Uterus (tissue), 4 donors: ENCODE measurements around the gene SUGCT. TPM values are rescaled to one million over a fixed set of nuclear protein-coding genes. Genes with fewer than 3 reads are reported as not detected.

Experiments
- DNase-seq, 2 donors: peaks; one replicate each; pipeline ENCODE4 v3.0.0-alpha.2; 2019 to 2020
- H3K27ac ChIP-seq, 2 donors: fragments of 200-600 bp; sonication (generic); 1 replicate in 1 of 2; 2 replicates in 1 of 2; pipeline ENCODE4 v1.5.1; 2016 to 2018
- H3K27me3 ChIP-seq, 2 donors: fragments of 200-600 bp; sonication (generic); one replicate each; pipeline ENCODE4 v1.5.1; 2018 to 2019; ENCODE audit warnings: control low read depth in 1 of 2
- H3K36me3 ChIP-seq, 2 donors: fragments of 200-600 bp; sonication (generic); one replicate each; pipeline ENCODE4 v1.5.1; 2019; ENCODE audit warnings: control low read depth in 1 of 2
- H3K4me1 ChIP-seq, 2 donors: fragments of 200-600 bp; sonication (generic); one replicate each; pipeline ENCODE4 v1.5.1; 2018 to 2019; ENCODE audit warnings: control low read depth in 1 of 2
- H3K4me3 ChIP-seq, 2 donors: fragments of 200-600 bp; sonication (generic); 1 replicate in 1 of 2; 2 replicates in 1 of 2; pipeline ENCODE4 v1.5.1; 2018 to 2019; ENCODE audit warnings: mild to moderate bottlenecking in 1 of 2
- H3K9me3 ChIP-seq, 2 donors: fragments of 200-600 bp; sonication (generic); one replicate each; pipeline ENCODE4 v1.5.1; 2019; ENCODE audit warnings: control low read depth in 1 of 2
- POLR2A ChIP-seq, 2 donors: fragments of 450-650 bp; IDR thresholded peaks; one replicate each; pipeline ENCODE4 v1.6.1; 2016; ENCODE audit warnings: antibody characterized with exemption in 2 of 2, mild to moderate bottlenecking in 1 of 2, moderate library complexity in 1 of 2
- intact Hi-C: fragments of 100-400 bp; cut with DNase I; formaldehyde crosslinking; loops from one replicate; pipeline ENCODE4 v1.15.1; 2023; ENCODE audit warnings: low total_unique reads
- total RNA-seq, 4 donors: library from RNA; depleted of rRNA in 3 of 4; stranded (reverse); fragments of >200 nt in 3 of 4; gene quantifications; one replicate each; pipeline versions ENCODE4 v1.1.0 to v1.2.4, GENCODE V29; 2014 to 2023
- TF ChIP-seq, protein P1 (sequence below), 4 experiments: fragments of 200-600 bp in 2 of 4; fragments of 450-650 bp in 2 of 4; sonication (generic) in 2 of 4; IDR thresholded peaks; one replicate each; pipeline ENCODE4 v1.5.1; 2016 to 2019; ENCODE audit warnings: antibody characterized with exemption in 4 of 4, mild to moderate bottlenecking in 2 of 4, moderate library complexity in 1 of 4
- donor health status: DM: yes; HTN: yes; CAD: no.

The SUGCT gene
- total RNA-seq, 4 donors from 2014 or later: 2.0 to 9.6 (median 6.3) TPM; not detected in 1

DNA sequence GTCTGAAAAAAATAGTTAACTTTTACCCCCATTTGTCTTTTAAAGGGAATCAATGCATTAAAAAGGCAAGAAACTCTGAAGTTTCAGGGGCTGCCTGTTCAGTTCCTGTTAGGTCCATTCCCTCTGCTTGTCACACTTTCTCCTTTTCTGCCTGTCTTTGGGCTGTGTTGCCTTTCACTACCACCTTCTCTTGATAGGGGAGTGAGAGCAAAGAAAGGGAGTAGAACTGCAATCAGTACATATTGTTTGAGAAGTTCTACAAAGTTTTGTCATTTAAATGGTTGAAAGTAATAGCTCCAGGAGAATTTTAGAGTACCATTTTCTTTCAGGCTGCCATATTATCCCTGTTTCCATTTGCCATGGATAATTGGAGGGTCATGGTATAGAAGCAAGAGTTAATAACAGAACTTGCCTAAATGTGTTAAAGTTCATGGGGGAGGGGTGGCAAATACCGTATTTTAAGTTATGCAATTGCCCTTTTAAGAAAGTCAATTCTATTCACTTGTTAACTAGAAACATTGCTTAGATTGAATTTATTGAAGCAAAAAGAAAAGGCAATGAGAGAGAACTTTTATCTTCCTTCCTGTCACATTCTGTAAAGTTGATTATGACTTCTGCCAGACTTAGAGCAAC, 39.0 kb upstream of the SUGCT start:
- DNase-seq: no peak
- H3K36me3 ChIP-seq: no peaks in the 10 kb centered on the region
- no peak overlapping the region for H3K27ac ChIP-seq
- intact Hi-C loops: no loop called here
- TF ChIP-seq, protein P1, sequence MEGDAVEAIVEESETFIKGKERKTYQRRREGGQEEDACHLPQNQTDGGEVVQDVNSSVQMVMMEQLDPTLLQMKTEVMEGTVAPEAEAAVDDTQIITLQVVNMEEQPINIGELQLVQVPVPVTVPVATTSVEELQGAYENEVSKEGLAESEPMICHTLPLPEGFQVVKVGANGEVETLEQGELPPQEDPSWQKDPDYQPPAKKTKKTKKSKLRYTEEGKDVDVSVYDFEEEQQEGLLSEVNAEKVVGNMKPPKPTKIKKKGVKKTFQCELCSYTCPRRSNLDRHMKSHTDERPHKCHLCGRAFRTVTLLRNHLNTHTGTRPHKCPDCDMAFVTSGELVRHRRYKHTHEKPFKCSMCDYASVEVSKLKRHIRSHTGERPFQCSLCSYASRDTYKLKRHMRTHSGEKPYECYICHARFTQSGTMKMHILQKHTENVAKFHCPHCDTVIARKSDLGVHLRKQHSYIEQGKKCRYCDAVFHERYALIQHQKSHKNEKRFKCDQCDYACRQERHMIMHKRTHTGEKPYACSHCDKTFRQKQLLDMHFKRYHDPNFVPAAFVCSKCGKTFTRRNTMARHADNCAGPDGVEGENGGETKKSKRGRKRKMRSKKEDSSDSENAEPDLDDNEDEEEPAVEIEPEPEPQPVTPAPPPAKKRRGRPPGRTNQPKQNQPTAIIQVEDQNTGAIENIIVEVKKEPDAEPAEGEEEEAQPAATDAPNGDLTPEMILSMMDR (IDR thresholded peaks at IDR 0.05): no peak
- no peak for TF ChIP-seq POLR2A (IDR thresholded peaks at IDR 0.05)
- H3K27me3 ChIP-seq: no peaks in the 10 kb centered on the region
- peaks cover 5 to 11% of the 10 kb centered on the region in 2 donors for H3K4me1 ChIP-seq
- no peaks in the 10 kb centered on the region for H3K9me3 ChIP-seq
- H3K4me3 ChIP-seq: no peak overlapping the region

DNA sequence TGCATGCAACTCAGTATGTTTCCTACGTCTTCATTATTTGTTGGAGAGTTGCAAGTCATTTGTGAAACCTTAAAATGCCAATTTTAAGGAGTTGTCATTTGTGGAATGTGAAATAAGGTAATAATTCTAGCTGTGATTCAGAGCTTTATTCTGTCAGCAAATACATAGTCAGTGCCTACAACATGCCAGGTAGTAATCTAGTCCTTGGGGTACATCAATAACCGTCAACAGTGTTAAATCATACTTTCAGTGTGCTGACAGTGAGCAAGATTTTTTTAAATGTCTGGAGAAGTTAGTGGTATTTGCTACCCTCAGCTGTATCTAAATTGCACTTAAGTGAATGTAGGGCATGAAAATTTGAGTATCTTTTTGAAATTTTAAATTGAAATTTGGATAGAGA, 37.1 kb upstream of the SUGCT start:
- Histone ChIP-seq H3K27ac (peak overlapping the region in 1 of 2 donors; percentile 57), H3K27me3 (no peaks in the 10 kb centered on the region), H3K4me1 (peaks cover 5 to 11% of the 10 kb centered on the region in 2 donors), H3K36me3 (no peaks in the 10 kb centered on the region), H3K9me3 (no peaks in the 10 kb centered on the region), H3K4me3 (no peak overlapping the region)
- no peak for DNase-seq
- TF ChIP-seq POLR2A (IDR thresholded peaks at IDR 0.05): no peak
- TF ChIP-seq, protein P1 (IDR thresholded peaks at IDR 0.05): no peak
- intact Hi-C loops: no loop called here

DNA sequence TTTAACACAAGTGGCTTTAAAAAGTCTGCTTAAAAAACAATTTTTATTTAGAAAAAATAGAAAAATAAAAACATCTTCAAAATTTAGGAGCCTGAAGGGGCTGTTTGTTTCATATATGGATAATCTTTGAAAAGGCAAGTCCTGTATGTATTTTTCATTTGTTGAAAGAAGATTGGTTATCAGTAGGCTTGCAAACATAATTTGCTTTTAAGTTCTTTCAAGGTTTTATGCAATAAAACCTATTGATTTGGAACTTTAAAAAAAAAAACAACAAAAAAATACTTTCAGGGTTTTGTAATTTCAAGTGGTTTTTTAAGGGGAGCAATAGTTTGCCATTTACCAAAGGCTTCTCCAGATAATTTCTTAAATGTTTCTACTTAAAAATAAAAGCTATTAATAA, 36.0 kb upstream of the SUGCT start:
- Histone ChIP-seq H3K4me3 (no peak overlapping the region), H3K4me1 (peaks cover 5 to 11% of the 10 kb centered on the region in 2 donors), H3K36me3 (no peaks in the 10 kb centered on the region), H3K27me3 (no peaks in the 10 kb centered on the region), H3K9me3 (no peaks in the 10 kb centered on the region), H3K27ac (peak overlapping the region in 1 of 2 donors; percentile 57)
- TF ChIP-seq, protein P1 (IDR thresholded peaks at IDR 0.05): no peak
- TF ChIP-seq POLR2A (IDR thresholded peaks at IDR 0.05): no peak
- no peak for DNase-seq
- intact Hi-C loops: no loop called here

DNA sequence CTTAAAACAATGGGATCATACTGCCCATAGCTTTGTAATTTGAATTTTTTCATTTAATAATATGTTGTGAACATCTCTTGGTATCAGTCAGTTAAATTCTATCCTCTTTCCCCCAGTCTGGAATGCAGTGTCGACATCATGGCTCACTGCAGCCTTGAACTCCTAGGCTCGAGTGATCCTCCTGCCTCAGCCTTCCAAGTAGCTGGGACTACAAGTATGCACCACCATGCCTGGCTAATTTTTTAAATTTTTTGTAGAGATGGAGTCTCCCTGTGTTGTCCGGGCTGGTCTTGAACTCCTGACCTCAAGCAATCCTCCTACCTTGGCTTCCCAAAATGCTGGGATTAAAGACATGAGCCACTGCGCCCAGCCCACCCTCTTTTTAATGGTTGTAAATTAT, 35.0 kb upstream of the SUGCT start:
- no peak for DNase-seq

DNA sequence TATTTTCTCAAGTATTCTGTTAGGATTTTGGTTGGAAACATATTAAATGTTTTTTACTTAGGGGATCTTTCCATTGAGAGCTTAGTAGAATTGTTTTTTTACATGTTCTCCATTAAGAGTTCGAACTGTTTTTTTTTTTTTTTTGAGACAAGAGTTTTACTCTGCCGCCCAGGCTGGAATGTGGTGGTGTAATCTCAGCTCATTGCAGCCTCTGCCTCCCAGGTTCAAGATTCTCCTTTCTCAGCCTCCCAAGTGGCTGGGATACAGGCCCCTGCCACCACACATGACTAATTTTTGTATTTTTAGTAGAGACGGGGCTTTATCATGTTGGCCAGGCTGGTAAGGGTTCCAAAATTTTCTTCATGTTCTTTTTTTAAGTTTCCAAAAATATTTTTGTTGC, 33.6 kb upstream of the SUGCT start:
- intact Hi-C loops: no loop called here
- TF ChIP-seq, protein P1 (IDR thresholded peaks at IDR 0.05): no peak
- TF ChIP-seq POLR2A (IDR thresholded peaks at IDR 0.05): no peak
- no peak for DNase-seq
- H3K36me3 ChIP-seq: no peaks in the 10 kb centered on the region
- no peak overlapping the region for H3K4me3 ChIP-seq
- peaks cover 5 to 11% of the 10 kb centered on the region in 2 donors for H3K4me1 ChIP-seq
- no peaks in the 10 kb centered on the region for H3K27me3 ChIP-seq
- no peaks in the 10 kb centered on the region for H3K9me3 ChIP-seq
- no peak overlapping the region for H3K27ac ChIP-seq

More for the DNA sequence above, 35.0 kb upstream of the SUGCT start:
- TF ChIP-seq POLR2A (IDR thresholded peaks at IDR 0.05): no peak
- Histone ChIP-seq H3K4me1 (peaks cover 5 to 11% of the 10 kb centered on the region in 2 donors), H3K9me3 (no peaks in the 10 kb centered on the region), H3K27me3 (no peaks in the 10 kb centered on the region), H3K36me3 (no peaks in the 10 kb centered on the region), H3K27ac (no peak overlapping the region), H3K4me3 (no peak overlapping the region)
- intact Hi-C loops: no loop called here
